Measurements from ENCODE around the gene ARID4B.

GRCh38 chr1:235342039-235342438, 14.1 kb upstream of the ARID4B start:
- no peak for TF ChIP-seq TAF1 (IDR thresholded peaks at IDR 0.05; ENCODE audit: borderline replicate concordance, low read depth, low read length)
- TF ChIP-seq POLR2AphosphoS5 (IDR thresholded peaks at IDR 0.05; ENCODE audit: low read depth, low read length) = no peak
- no peak for TF ChIP-seq POLR2A (IDR thresholded peaks at IDR 0.05; ENCODE audit: low read depth, low read length)
